ENCODE measurements around the gene H1-8.

DNA sequence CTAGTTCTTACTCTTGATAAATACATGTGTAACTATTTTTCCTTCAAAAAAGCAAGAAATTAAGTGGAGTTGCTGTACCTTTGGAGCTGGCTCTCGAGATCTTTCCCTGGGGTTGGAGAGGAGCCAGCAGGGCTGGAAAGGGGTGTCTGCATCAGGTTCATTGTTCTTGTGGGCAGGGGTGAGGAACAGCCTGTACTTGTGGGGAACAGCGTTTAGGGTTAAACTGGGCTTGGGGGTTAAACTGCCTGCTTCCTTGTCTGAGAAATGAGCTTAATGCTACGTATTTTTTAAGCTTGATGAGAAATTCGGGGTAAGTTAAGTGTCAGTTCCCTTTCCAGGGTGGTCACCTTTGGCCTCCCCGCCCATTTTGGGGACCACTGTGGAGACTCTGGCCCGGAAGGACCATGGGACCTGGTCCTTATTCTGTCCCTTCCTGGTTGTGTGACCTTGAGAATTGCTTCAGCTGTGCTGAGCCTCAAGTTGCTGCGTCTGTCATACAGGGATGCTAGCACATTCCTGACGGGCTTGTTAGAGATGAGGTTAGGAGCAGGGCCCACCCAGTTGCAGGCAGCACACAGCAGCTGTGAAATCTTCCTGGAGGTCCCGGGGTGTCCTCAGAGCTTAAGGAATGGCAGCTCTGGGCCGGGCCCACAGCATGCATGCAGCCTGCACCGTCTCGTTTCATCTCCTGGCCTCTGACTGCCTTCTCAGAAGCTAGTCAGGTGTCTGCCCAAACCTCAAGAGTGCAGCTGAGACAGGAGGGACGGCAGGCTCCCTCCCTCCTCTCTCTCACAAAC, 11.6 kb downstream of the H1-8 start:
- no peak for TF ChIP-seq CTCF (IDR thresholded peaks at IDR 0.05)
- no peak for TF ChIP-seq POLR2A (IDR thresholded peaks at IDR 0.05)

All from tibial nerve (tissue), 3 donors.